ENCODE data around the gene PPP1R16B. TPM values are rescaled to one million over a fixed set of nuclear protein-coding genes. Genes with fewer than 3 reads are reported as not detected.

Gene PPP1R16B
- total RNA-seq, 1 donor from 2014 or later: 5.3 TPM

DNA sequence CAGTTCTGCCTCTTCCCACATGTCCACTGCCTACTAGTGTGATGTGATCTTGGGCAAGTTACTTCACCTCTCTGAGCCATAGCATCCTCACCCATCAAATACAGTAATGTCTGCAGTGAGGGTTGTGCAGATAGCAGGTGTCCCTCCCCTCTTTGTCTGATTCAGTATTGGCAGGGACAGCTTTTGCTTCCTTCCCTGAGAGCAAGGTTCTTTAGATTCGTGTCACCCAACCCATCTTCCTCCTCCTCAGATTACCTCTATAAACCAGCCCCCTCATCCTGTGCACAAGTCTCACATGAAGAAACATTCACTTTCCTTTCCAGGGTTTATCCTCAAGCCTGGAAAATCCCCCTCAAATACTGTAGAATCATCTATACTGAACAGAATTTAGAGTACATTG lies 41.9 kb upstream of the PPP1R16B start:
- TF ChIP-seq, protein P1, sequence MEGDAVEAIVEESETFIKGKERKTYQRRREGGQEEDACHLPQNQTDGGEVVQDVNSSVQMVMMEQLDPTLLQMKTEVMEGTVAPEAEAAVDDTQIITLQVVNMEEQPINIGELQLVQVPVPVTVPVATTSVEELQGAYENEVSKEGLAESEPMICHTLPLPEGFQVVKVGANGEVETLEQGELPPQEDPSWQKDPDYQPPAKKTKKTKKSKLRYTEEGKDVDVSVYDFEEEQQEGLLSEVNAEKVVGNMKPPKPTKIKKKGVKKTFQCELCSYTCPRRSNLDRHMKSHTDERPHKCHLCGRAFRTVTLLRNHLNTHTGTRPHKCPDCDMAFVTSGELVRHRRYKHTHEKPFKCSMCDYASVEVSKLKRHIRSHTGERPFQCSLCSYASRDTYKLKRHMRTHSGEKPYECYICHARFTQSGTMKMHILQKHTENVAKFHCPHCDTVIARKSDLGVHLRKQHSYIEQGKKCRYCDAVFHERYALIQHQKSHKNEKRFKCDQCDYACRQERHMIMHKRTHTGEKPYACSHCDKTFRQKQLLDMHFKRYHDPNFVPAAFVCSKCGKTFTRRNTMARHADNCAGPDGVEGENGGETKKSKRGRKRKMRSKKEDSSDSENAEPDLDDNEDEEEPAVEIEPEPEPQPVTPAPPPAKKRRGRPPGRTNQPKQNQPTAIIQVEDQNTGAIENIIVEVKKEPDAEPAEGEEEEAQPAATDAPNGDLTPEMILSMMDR (IDR thresholded peaks at IDR 0.05; ENCODE audit: partially characterized antibody, unreplicated experiment): no peak
- no peak overlapping the region for H3K4me3 Mint-ChIP-seq (ENCODE audit: unreplicated experiment)
- no peaks in the 10 kb centered on the region for H3K4me1 Mint-ChIP-seq (ENCODE audit: low read depth, unreplicated experiment)
- no peak for DNase-seq
- peaks cover 13% of the 10 kb centered on the region for H3K36me3 Mint-ChIP-seq (ENCODE audit: unreplicated experiment)
- H3K27ac Mint-ChIP-seq (ENCODE audit: unreplicated experiment): no peak overlapping the region
- peaks cover 3% of the 10 kb centered on the region for H3K27me3 Mint-ChIP-seq (ENCODE audit: unreplicated experiment)
- H3K9me3 Mint-ChIP-seq (ENCODE audit: unreplicated experiment): peaks cover 3% of the 10 kb centered on the region

DNA sequence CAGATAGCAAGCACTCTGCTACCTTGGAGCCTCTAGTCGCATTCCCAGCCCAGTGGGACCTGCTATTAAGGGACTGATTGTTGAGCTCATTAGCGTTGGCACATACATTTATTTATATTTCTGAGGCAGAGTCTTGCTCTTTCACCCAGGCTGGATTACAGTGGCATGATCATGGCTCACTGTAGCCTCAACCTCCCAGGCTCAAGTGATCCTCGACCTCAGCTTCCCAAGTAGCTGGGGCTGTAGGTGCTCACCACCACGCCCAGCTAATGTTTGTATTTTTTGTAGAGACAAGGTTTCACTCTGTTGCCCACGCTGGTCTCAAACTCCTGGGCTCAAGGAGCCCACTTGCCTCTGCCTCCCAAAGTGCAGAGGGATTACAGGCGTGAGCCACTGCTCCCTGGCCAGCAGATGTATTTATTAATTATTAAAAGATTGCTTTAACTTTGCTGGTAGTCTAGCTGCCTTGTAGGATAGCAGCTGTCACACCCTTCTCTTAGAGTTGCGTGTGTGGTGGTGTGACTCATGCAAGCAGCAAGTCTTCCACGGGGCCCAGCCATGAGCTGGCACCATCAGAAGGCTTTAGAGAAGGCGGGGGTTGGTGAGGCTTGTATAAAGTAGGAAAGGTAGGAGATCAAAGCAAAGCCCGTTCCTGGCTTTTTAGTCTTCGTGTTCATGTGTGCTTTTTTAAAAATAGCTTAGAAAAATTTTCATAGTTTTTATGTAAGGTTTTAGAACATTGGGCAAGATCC lies 40.8 kb upstream of the PPP1R16B start:
- peaks cover 3% of the 10 kb centered on the region for H3K9me3 Mint-ChIP-seq (ENCODE audit: unreplicated experiment)
- peaks cover 13% of the 10 kb centered on the region for H3K36me3 Mint-ChIP-seq (ENCODE audit: unreplicated experiment)
- no peaks in the 10 kb centered on the region for H3K4me1 Mint-ChIP-seq (ENCODE audit: low read depth, unreplicated experiment)
- H3K27me3 Mint-ChIP-seq (ENCODE audit: unreplicated experiment): peaks cover 3% of the 10 kb centered on the region
- DNase-seq: no peak
- H3K4me3 Mint-ChIP-seq (ENCODE audit: unreplicated experiment): no peak overlapping the region
- H3K27ac Mint-ChIP-seq (ENCODE audit: unreplicated experiment): no peak overlapping the region
- TF ChIP-seq, protein P1 (IDR thresholded peaks at IDR 0.05; ENCODE audit: partially characterized antibody, unreplicated experiment): no peak

DNA sequence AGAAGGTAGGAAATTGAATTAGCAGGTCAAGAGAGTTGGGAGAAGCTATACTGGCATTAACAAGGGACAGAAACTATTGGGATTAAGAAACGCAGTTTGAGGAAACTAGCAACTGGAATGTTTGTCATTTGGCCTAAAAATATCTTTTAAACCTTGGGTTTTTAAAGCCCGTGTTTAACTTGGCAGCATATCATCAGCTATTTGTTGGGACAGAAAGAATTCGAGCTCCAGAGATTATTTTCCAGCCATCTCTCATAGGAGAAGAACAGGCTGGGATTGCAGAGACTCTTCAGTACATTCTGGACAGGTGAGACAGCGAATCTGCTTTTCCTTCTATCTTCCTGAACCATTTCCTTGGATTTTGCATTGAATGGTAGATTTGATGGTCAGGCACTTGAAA lies 39.4 kb upstream of the PPP1R16B start:
- no peak for DNase-seq
- TF ChIP-seq, protein P1 (IDR thresholded peaks at IDR 0.05; ENCODE audit: partially characterized antibody, unreplicated experiment): no peak
- H3K4me1 Mint-ChIP-seq (ENCODE audit: low read depth, unreplicated experiment): no peaks in the 10 kb centered on the region
- no peak overlapping the region for H3K27ac Mint-ChIP-seq (ENCODE audit: unreplicated experiment)
- H3K9me3 Mint-ChIP-seq (ENCODE audit: unreplicated experiment): peaks cover 3% of the 10 kb centered on the region
- no peak overlapping the region for H3K4me3 Mint-ChIP-seq (ENCODE audit: unreplicated experiment)
- peaks cover 5% of the 10 kb centered on the region for H3K36me3 Mint-ChIP-seq (ENCODE audit: unreplicated experiment)
- H3K27me3 Mint-ChIP-seq (ENCODE audit: unreplicated experiment): peaks cover 3% of the 10 kb centered on the region

DNA sequence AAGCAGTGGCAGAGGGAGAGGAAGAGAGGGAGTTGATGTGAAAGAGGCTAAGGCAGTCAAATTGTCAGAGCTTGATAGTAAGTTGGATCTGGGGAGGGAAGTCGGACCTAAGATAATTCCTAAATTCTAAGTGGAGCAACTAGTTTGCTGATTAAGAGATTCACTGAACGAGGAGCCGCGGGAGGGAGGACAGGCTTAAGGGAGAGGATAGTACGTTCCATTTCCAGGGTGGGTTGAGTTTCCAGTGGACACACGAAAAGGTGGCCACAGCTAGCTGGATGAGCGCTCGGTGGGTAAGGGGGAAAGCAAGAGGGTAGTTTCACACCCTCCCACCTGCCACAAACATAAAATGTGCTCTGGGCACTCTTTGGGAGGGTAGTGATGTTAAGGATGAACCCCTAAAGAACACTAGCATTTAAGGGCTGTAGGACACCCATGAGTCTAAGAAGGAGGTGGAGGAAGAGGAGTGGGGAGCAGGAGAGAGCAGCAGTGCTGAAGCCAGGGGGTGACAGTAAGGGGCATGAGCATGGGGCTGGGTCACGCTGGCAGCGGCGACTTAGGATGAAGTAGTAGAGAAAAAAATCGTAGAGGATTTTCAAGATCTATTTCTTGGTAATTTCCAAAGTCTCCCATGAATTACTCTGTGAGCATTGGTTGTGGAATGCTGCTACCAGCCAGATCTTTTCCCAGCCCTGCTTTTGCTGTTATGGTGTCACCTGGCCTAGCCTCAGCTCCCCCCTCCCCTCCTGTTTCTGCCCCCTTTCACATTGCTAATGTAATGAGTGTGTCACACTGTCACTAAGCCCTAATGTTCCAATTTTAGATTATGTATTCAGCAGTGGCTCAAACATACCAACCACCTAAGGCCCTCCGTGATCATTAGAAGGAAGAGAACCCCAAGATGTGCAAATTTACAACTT lies 35.9 kb upstream of the PPP1R16B start:
- H3K9me3 Mint-ChIP-seq (ENCODE audit: unreplicated experiment): peaks cover 3% of the 10 kb centered on the region
- no peak overlapping the region for H3K4me3 Mint-ChIP-seq (ENCODE audit: unreplicated experiment)
- H3K4me1 Mint-ChIP-seq (ENCODE audit: low read depth, unreplicated experiment): no peaks in the 10 kb centered on the region
- H3K36me3 Mint-ChIP-seq (ENCODE audit: unreplicated experiment): peaks cover 22% of the 10 kb centered on the region
- H3K27ac Mint-ChIP-seq (ENCODE audit: unreplicated experiment): no peak overlapping the region
- peaks cover 7% of the 10 kb centered on the region for H3K27me3 Mint-ChIP-seq (ENCODE audit: unreplicated experiment)
- DNase-seq: no peak
- TF ChIP-seq, protein P1 (IDR thresholded peaks at IDR 0.05; ENCODE audit: partially characterized antibody, unreplicated experiment): no peak
